Epithelial cell of proximal tubule (primary cell): ENCODE results near the gene KIF21B. TPM values are rescaled to one million over a fixed set of nuclear protein-coding genes. Genes with fewer than 3 reads are reported as not detected.

Experiments used
- DNase-seq: peaks from one replicate; pipeline ENCODE4 v3.0.0-alpha.2; 2011; ENCODE audit warnings: low read depth
- H3K4me3 ChIP-seq: 2 replicates; pipeline ENCODE4 v1.5.1; 2011; ENCODE audit warnings: low read depth, mild to moderate bottlenecking, low read length
- CTCF ChIP-seq: conservative IDR thresholded peaks from 2 replicates; pipeline ENCODE4 v1.5.1; 2012; ENCODE audit warnings: low read depth, mild to moderate bottlenecking, low read length
- total RNA-seq: library from RNA; depleted of rRNA; stranded (reverse); fragments of >200 nt; gene quantifications from 2 replicates; pipeline ENCODE4 v1.2.3, GENCODE V29; 2015

The KIF21B gene
- total RNA-seq, 1 donor from 2014 or later: 13.3 TPM

- no peak overlapping the region for H3K4me3 ChIP-seq
- DNase-seq: no peak
- TF ChIP-seq CTCF: no peak
These were observed 14.8 kb upstream of the KIF21B start for GRCh38 chr1:201038186-201038876.

GRCh38 chr1:201036188-201036842 lies 12.8 kb upstream of the KIF21B start:
- no peak for DNase-seq
- H3K4me3 ChIP-seq: no peak overlapping the region
- TF ChIP-seq CTCF: no peak

- no peak for TF ChIP-seq CTCF
- H3K4me3 ChIP-seq: no peak overlapping the region
- no peak for DNase-seq
These were observed 11.2 kb upstream of the KIF21B start for GRCh38 chr1:201034671-201035070.

- no peak overlapping the region for H3K4me3 ChIP-seq
- no peak for TF ChIP-seq CTCF
- DNase-seq: no peak
These were observed 8.9 kb upstream of the KIF21B start for GRCh38 chr1:201032408-201032807.

- no peak for DNase-seq
- no peak for TF ChIP-seq CTCF
- no peak overlapping the region for H3K4me3 ChIP-seq
These were observed 5.0 kb upstream of the KIF21B start for GRCh38 chr1:201028461-201028889.

- no peak for TF ChIP-seq CTCF
- H3K4me3 ChIP-seq: no peak overlapping the region
- DNase-seq: no peak
These were observed 3.3 kb upstream of the KIF21B start for GRCh38 chr1:201026836-201027235.

GRCh38 chr1:201026234-201026633 lies 2.7 kb upstream of the KIF21B start:
- H3K4me3 ChIP-seq: no peak overlapping the region
- TF ChIP-seq CTCF: no peak
- no peak for DNase-seq
